ENCODE measurements around the gene NUP42. TPM values are rescaled to one million over a fixed set of nuclear protein-coding genes. Genes with fewer than 3 reads are reported as not detected.

NUP42 gene
- total RNA-seq, 120 experiments from 2014 or later, result 26.1 to 58.3 (median 39.5) TPM

Other genes starting within 250 kb of the NUP42 start
- gene HYCC1, start 167.9 kb upstream of the NUP42 start, total RNA-seq, result 10 to 100 TPM; 14.8 to 47.6 (median 26.6) TPM
- 10 to 100 TPM; 25.2 to 72.8 (median 49.2) TPM for gene KLHL7, start 76.3 kb upstream of the NUP42 start, total RNA-seq
- gene GPNMB, start 64.7 kb downstream of the NUP42 start, total RNA-seq, result 10 to 100 TPM in 110 of 120 experiments, 1 to 10 TPM in 10; 4.8 to 56.9 (median 24.2) TPM
- gene MALSU1, start 117.3 kb downstream of the NUP42 start, total RNA-seq, result 10 to 100 TPM; 27.0 to 68.5 (median 47.7) TPM